MM.1S (cell line): ENCODE data around the gene IMMP2L.
"Not testable (repeated sequence)": the region's sequence is repeated elsewhere in the genome, so short reads cannot be mapped to it uniquely, and the experiment has no call there.

Experiments
- CTCF ChIP-seq: fragments of 300-600 bp; sonication (generic); IDR thresholded peaks from 2 replicates; pipeline ENCODE4 v1.5.1; 2016; ENCODE audit warnings: antibody characterized with exemption, low read length, mixed read lengths
- EZH2 ChIP-seq: fragments of 300-600 bp; sonication (generic); optimal IDR thresholded peaks from 2 replicates; pipeline ENCODE3; 2017; ENCODE audit warnings: low read depth, mild to moderate bottlenecking, antibody characterized with exemption, low read length, mixed read lengths

GRCh38 chr7:111251365-111251764, 310.9 kb downstream of the IMMP2L start:
- not testable (repeated sequence) for TF ChIP-seq CTCF, EZH2
